Karpas-422 (cell line): ENCODE data around the gene OR2Y1. TPM values are rescaled to one million over a fixed set of nuclear protein-coding genes. Genes with fewer than 3 reads are reported as not detected.
"Not testable (repeated sequence)": the region's sequence is repeated elsewhere in the genome, so short reads cannot be mapped to it uniquely, and the experiment has no call there.

ENCODE experiments used
- DNase-seq: peaks from one replicate; pipeline ENCODE4 v3.0.0-alpha.2; 2015
- H2AFZ ChIP-seq: fragments of 200-600 bp; sonication (generic); 2 replicates; pipeline ENCODE4 v1.6.1; 2014; ENCODE audit warnings: antibody characterized with exemption, low read length, mixed read lengths
- H3K27ac ChIP-seq: fragments of 200-600 bp; sonication (generic); 2 replicates; pipeline ENCODE4 v1.5.1; 2014; ENCODE audit warnings: mild to moderate bottlenecking, low read length, moderate library complexity
- H3K27me3 ChIP-seq: fragments of 200-600 bp; sonication (generic); 2 replicates; pipeline ENCODE4 v1.6.1; 2014; ENCODE audit warnings: low read length, mixed read lengths
- H3K36me3 ChIP-seq: fragments of 200-600 bp; sonication (generic); 2 replicates; pipeline ENCODE4 v1.6.1; 2014; ENCODE audit warnings: low read length, mixed read lengths; ENCODE audit not compliant: insufficient read depth
- H3K4me1 ChIP-seq: fragments of 200-600 bp; sonication (generic); 2 replicates; pipeline ENCODE4 v1.6.1; 2014; ENCODE audit warnings: mild to moderate bottlenecking, low read length, mixed read lengths
- H3K4me2 ChIP-seq: fragments of 200-600 bp; sonication (generic); 2 replicates; pipeline ENCODE4 v1.6.1; 2014; ENCODE audit warnings: low read length, low read depth, mild to moderate bottlenecking; ENCODE audit not compliant: poor library complexity, severe bottlenecking
- H3K4me3 ChIP-seq: fragments of 200-600 bp; sonication (generic); 2 replicates; pipeline ENCODE4 v1.5.1; 2014; ENCODE audit warnings: mild to moderate bottlenecking, antibody characterized with exemption, low read length, mixed read lengths
- H3K79me2 ChIP-seq: fragments of 200-600 bp; sonication (generic); 2 replicates; pipeline ENCODE4 v1.6.1; 2014; ENCODE audit warnings: mild to moderate bottlenecking, low read length, mixed read lengths
- H3K9ac ChIP-seq: fragments of 200-600 bp; sonication (generic); 2 replicates; pipeline ENCODE4 v1.6.0; 2014; ENCODE audit warnings: low read length
- H3K9me2 ChIP-seq: fragments of 200-600 bp; sonication (generic), shearing (Covaris generic); replicated peaks from 2 replicates; pipeline ENCODE4 v1.6.0; 2014; ENCODE audit warnings: mild to moderate bottlenecking, low read length, moderate library complexity; ENCODE audit not compliant: insufficient read depth
- H3K9me3 ChIP-seq: fragments of 300-700, 200-600 bp; sonication (generic); 2 replicates; pipeline ENCODE4 v1.6.1; 2014; ENCODE audit warnings: low read length, mixed read lengths
- H4K20me1 ChIP-seq: fragments of 200-600 bp; sonication (generic); 2 replicates; pipeline ENCODE4 v1.6.1; 2014; ENCODE audit warnings: mild to moderate bottlenecking, antibody characterized with exemption, low read length, low read depth; ENCODE audit not compliant: insufficient read depth
- total RNA-seq: library from RNA; depleted of rRNA; stranded (reverse); fragments of >200 nt; shearing (Covaris generic); gene quantifications from 2 replicates; pipeline ENCODE4 v1.2.3, GENCODE V29; 2014; ENCODE audit warnings: low replicate concordance

Gene OR2Y1
- total RNA-seq, 1 experiment from 2014 or later, result not detected

DNA sequence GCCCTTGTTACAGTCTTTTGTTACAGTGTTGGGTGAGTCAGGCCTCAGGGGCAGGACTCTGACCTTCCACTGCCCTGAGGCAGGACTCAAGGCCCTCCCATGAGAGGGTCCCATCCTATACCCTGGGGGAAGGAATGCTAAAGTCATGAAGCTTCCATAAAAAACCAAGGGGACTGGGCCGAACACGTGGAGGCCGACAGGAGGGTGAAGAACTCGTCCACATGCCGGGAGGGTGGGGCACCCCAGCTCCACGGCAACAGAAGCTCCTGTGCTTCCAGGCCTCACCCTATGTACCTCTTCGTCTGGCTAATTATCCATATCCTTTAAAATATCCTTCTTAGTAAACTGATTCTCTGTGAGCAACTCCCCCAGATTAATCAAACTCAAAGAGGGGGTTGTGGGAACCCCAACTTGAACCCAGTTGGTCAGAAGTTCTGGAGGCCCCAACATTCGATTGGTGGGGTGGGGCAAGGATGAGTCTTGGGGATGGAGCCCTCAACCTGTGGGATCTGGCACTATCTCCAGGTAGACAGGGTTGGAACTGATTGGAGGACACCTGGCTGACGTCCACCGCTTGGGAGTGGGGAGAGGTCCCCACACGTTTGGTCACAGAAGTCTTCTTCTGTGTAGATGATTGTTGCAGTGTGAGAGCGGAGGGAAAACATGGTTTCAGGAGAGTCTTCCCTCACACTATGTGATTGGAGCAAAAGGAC, 43.6 kb upstream of the OR2Y1 start:
- Histone ChIP-seq H4K20me1 (no peaks in the 10 kb centered on the region), H3K27ac (no peak overlapping the region), H3K36me3 (no peaks in the 10 kb centered on the region), H3K79me2 (no peaks in the 10 kb centered on the region), H3K9me3 (no peaks in the 10 kb centered on the region), H3K9ac (no peak overlapping the region), H3K4me1 (no peaks in the 10 kb centered on the region), H3K27me3 (no peaks in the 10 kb centered on the region), H3K4me2 (no peak overlapping the region), H2AFZ (no peak overlapping the region), H3K4me3 (no peak overlapping the region), H3K9me2 (no peaks in the 10 kb centered on the region)
- no peak for DNase-seq

DNA sequence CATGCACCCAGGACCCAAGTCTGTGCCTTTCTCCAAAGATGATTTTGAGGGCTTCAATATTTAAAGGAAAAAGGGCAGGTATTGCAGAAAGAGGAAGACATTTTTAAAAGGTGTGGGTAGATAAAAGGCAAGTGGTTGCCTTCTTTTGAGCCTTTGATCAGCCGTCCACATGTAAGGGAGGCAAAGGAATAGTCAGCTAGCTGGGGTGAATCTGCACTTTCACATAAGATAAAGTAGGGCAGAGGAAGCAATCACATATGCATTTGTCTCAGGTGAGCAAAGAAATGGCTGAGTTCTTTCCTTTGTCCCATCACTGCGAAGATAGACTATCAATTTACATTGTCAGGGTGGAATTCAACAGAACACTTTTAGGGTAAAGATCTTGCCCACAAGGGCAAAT, 42.9 kb upstream of the OR2Y1 start:
- Histone ChIP-seq H3K9me2 (no peaks in the 10 kb centered on the region), H3K4me1 (no peaks in the 10 kb centered on the region), H4K20me1 (no peaks in the 10 kb centered on the region), H3K9me3 (no peaks in the 10 kb centered on the region), H3K27ac (no peak overlapping the region), H3K4me2 (no peak overlapping the region), H3K36me3 (no peaks in the 10 kb centered on the region), H3K79me2 (no peaks in the 10 kb centered on the region), H3K4me3 (no peak overlapping the region), H3K9ac (no peak overlapping the region), H3K27me3 (no peaks in the 10 kb centered on the region), H2AFZ (no peak overlapping the region)
- DNase-seq, result no peak

DNA sequence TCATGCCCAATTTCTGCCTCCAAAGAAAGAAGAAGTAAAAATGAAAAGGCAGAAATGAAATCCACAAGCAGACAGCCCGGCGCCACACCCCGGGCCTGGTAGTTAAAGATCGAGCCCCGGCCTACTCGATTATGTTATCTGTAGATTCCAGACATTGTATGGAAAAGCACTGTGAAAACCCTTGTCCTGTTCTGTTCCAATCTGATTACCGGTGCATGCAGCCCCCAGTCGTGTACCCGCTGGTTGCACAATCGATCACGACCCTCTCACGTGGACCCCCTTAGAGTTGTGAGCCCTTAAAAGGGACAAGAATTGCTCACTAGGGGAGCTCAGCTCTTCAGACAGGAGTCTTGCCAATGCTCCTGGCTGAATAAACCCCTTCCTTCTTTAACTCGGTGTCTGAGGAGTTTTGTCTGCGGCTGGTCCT, 42.1 kb upstream of the OR2Y1 start:
- not testable (repeated sequence) for H3K36me3 ChIP-seq, H3K4me1 ChIP-seq, H3K27me3 ChIP-seq, H3K4me2 ChIP-seq, H3K27ac ChIP-seq, H3K79me2 ChIP-seq, H2AFZ ChIP-seq, H4K20me1 ChIP-seq, H3K9me3 ChIP-seq, H3K9ac ChIP-seq, H3K9me2 ChIP-seq, DNase-seq, H3K4me3 ChIP-seq

DNA sequence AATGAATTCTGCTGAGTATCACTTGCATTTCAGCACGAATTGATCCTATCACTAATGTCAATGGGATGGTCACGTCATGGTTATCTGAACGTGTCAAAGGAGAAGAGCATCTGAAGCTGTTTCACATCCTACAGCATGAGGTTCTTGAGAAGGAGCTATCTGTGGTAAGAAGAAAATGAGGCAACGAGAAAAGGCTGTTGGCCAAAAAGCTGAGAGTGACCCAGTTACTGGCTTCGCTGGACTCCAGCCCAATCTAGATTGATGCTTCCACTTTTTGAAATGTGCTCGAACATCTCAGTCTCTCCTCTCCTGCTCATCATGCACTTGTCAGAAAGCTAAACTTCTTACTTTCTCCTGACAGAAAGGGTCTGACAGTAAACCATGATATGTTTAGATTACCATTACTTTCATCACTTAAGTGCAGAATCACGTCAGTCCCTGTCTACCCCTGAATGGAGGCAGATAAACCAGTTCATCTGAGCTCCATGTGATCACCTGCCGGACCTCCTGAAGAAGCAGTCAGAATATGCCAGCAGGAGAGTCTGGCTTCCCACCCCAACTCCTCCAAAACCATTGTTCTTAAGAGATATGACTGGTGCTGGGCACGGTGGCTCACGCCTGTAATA, 40.2 kb upstream of the OR2Y1 start:
- H3K9ac ChIP-seq, result no peak overlapping the region
- no peaks in the 10 kb centered on the region for H3K9me3 ChIP-seq
- H3K79me2 ChIP-seq, result no peaks in the 10 kb centered on the region
- H3K4me1 ChIP-seq, result no peaks in the 10 kb centered on the region
- H2AFZ ChIP-seq, result no peak overlapping the region
- no peak overlapping the region for H3K4me3 ChIP-seq
- H3K27me3 ChIP-seq, result no peaks in the 10 kb centered on the region
- no peaks in the 10 kb centered on the region for H3K36me3 ChIP-seq
- H3K27ac ChIP-seq, result no peak overlapping the region
- no peak for DNase-seq
- no peaks in the 10 kb centered on the region for H3K9me2 ChIP-seq
- H3K4me2 ChIP-seq, result no peak overlapping the region
- no peaks in the 10 kb centered on the region for H4K20me1 ChIP-seq

DNA sequence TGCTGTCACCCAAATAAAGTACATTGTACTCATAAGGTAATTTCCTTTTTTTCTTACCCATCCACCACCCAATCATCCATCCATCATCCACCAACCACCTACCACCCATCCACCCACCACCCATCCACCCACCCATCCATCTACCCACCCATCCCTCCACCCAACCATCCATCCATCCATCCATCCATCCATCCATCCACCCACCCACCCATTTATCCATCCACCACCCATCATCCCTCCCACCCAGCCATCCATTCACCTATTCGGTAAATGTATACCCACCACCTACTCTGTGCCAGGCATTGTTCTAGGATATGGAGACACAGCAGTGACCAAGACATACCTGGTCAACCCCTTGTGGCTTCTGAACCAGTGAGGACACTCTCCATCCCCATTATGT, 37.6 kb upstream of the OR2Y1 start:
- H3K9ac ChIP-seq, result no peak overlapping the region
- no peak for DNase-seq
- no peaks in the 10 kb centered on the region for H3K9me2 ChIP-seq
- H3K4me2 ChIP-seq, result no peak overlapping the region
- no peaks in the 10 kb centered on the region for H3K27me3 ChIP-seq
- no peak overlapping the region for H3K27ac ChIP-seq
- H2AFZ ChIP-seq, result no peak overlapping the region
- no peaks in the 10 kb centered on the region for H4K20me1 ChIP-seq
- no peaks in the 10 kb centered on the region for H3K36me3 ChIP-seq
- H3K79me2 ChIP-seq, result no peaks in the 10 kb centered on the region
- no peaks in the 10 kb centered on the region for H3K9me3 ChIP-seq
- no peaks in the 10 kb centered on the region for H3K4me1 ChIP-seq
- H3K4me3 ChIP-seq, result no peak overlapping the region

DNA sequence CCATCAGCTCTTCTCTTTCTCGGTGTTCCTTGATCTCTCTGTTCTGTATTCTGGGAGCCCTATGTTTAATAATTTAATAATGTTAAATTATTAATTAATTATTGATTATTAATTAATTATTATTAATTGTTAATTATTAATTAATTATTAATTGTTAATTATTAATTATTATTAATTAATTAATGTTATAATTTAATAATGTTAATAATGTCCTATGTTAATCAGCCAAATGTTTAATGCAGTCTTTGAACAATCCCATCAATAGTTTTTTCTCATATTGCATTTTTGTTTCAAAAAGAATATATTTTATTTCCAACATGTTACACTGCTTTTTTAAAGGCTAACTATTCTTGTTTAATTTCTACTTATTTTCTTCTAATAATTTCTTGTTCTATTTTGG, 36.5 kb upstream of the OR2Y1 start:
- Histone ChIP-seq H2AFZ (no peak overlapping the region), H3K79me2 (no peaks in the 10 kb centered on the region), H3K4me1 (no peaks in the 10 kb centered on the region), H3K4me2 (no peak overlapping the region), H3K27ac (no peak overlapping the region), H3K36me3 (no peaks in the 10 kb centered on the region), H3K27me3 (no peaks in the 10 kb centered on the region), H3K9me2 (no peaks in the 10 kb centered on the region), H3K9ac (no peak overlapping the region), H3K9me3 (no peaks in the 10 kb centered on the region), H3K4me3 (no peak overlapping the region), H4K20me1 (no peaks in the 10 kb centered on the region)
- DNase-seq, result no peak

DNA sequence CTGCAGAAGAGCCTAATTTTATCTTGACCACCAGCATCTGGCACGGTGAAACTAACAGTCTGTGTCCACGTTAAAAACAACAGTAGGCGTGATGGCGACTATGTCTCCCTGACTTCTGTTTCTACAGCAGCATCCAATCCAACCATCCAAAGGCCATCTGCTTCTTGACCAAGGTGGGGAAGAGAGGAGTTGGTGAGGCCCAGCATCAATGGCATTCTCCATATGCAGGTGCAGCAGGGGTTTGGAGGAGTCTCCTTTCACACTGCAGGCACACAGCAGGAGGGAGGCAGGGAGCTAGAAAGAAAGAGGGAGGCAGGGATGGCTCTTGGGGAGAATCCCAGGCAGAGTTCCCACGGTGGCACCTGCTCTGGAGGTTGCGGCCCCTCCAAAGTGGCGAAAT, 35.8 kb upstream of the OR2Y1 start:
- H2AFZ ChIP-seq, result no peak overlapping the region
- H3K36me3 ChIP-seq, result no peaks in the 10 kb centered on the region
- H4K20me1 ChIP-seq, result no peaks in the 10 kb centered on the region
- no peak overlapping the region for H3K4me3 ChIP-seq
- no peaks in the 10 kb centered on the region for H3K9me3 ChIP-seq
- no peaks in the 10 kb centered on the region for H3K9me2 ChIP-seq
- no peaks in the 10 kb centered on the region for H3K4me1 ChIP-seq
- H3K79me2 ChIP-seq, result no peaks in the 10 kb centered on the region
- no peak for DNase-seq
- no peak overlapping the region for H3K27ac ChIP-seq
- H3K9ac ChIP-seq, result no peak overlapping the region
- H3K4me2 ChIP-seq, result no peak overlapping the region
- no peaks in the 10 kb centered on the region for H3K27me3 ChIP-seq

DNA sequence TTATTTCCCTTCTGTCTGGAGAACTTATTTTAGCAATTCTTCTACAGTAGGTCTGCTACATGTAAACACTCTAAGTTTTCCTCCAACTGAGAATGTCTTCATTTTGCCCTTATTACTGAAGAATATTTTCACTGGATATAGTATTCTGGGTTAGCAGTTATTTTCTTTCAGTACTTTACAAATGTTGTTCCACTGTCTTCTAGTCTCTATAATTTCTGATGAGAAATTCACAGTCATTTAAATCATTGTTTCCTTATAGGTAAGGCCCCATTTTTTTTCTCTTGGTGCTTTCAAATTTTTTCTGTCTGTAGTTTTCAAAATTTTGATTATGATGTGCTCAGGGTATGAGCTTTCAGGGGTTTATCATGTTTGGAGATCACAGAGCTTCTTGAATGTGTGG, 32.0 kb upstream of the OR2Y1 start:
- Histone ChIP-seq H3K9ac (no peak overlapping the region), H3K4me1 (no peaks in the 10 kb centered on the region), H3K27me3 (no peaks in the 10 kb centered on the region), H2AFZ (no peak overlapping the region), H4K20me1 (no peaks in the 10 kb centered on the region), H3K36me3 (no peaks in the 10 kb centered on the region), H3K4me2 (no peak overlapping the region), H3K9me3 (no peaks in the 10 kb centered on the region), H3K27ac (no peak overlapping the region), H3K9me2 (no peaks in the 10 kb centered on the region), H3K4me3 (no peak overlapping the region), H3K79me2 (no peaks in the 10 kb centered on the region)
- DNase-seq, result no peak
